Body of pancreas (tissue), 4 donors: ENCODE measurements around the gene SLC38A5.

Experiments used
- POLR2A ChIP-seq, 3 donors: fragments of 450-650 bp; IDR thresholded peaks; one replicate each; pipeline ENCODE4 v1.6.1; 2016; ENCODE audit warnings: antibody characterized with exemption in 3 of 3, mild to moderate bottlenecking in 2 of 3
- TF ChIP-seq, protein P1 (sequence below), 7 experiments: fragments of 450-650 bp in 4 of 7; fragments of 200-600 bp in 3 of 7; sonication (generic) in 3 of 7; IDR thresholded peaks; one replicate each; pipeline ENCODE4 v1.5.1; 2016 to 2019; ENCODE audit warnings: antibody characterized with exemption in 7 of 7

DNA sequence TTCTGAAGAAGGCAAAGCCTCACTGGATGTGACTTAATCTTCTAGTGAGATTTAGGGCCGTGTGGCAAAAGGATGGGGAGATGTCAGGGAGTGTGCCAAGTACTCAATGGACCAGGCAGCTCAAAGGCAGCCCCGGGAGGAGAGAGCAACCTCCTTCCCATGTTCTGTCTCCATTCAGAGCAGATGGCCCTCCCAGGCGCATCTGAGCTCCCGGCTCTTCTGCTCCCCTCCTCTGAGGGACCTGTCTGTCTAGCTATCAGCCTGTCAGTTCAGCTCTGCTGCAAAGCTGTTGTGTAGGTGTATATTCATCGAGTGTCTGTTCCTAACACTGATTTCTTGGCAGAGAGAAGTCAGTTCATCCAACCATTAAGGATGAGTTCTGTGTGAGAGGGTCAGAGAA, 27.8 kb upstream of the SLC38A5 start:
- no peak for TF ChIP-seq POLR2A (IDR thresholded peaks at IDR 0.05)
- TF ChIP-seq, protein P1, sequence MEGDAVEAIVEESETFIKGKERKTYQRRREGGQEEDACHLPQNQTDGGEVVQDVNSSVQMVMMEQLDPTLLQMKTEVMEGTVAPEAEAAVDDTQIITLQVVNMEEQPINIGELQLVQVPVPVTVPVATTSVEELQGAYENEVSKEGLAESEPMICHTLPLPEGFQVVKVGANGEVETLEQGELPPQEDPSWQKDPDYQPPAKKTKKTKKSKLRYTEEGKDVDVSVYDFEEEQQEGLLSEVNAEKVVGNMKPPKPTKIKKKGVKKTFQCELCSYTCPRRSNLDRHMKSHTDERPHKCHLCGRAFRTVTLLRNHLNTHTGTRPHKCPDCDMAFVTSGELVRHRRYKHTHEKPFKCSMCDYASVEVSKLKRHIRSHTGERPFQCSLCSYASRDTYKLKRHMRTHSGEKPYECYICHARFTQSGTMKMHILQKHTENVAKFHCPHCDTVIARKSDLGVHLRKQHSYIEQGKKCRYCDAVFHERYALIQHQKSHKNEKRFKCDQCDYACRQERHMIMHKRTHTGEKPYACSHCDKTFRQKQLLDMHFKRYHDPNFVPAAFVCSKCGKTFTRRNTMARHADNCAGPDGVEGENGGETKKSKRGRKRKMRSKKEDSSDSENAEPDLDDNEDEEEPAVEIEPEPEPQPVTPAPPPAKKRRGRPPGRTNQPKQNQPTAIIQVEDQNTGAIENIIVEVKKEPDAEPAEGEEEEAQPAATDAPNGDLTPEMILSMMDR (IDR thresholded peaks at IDR 0.05): no peak
